GM18508 (cell line): ENCODE data around the gene ZDHHC7.

ENCODE experiments used
- ATAC-seq: cut with Tn5 transposase; IDR thresholded peaks from one replicate; pipeline ENCODE4 v1.9.1; 2021; ENCODE audit warnings: moderate number of reproducible peaks; ENCODE audit not compliant: insufficient read depth, unreplicated experiment

Gene ZDHHC7

GRCh38 chr16:85026703-85027102 is 15.4 kb upstream of the ZDHHC7 start:
- ATAC-seq, result no peak

- no peak for ATAC-seq
Observed at GRCh38 chr16:85025781-85026653, 14.7 kb upstream of the ZDHHC7 start.

GRCh38 chr16:85019659-85020245 is 8.4 kb upstream of the ZDHHC7 start:
- ATAC-seq, result no peak

GRCh38 chr16:85018529-85019236 is 7.3 kb upstream of the ZDHHC7 start:
- ATAC-seq, result no peak

GRCh38 chr16:85017633-85018032 is 6.3 kb upstream of the ZDHHC7 start:
- no peak for ATAC-seq

GRCh38 chr16:85017151-85017550 is 5.8 kb upstream of the ZDHHC7 start:
- no peak for ATAC-seq

- ATAC-seq, result no peak
Observed at GRCh38 chr16:85015481-85016187, 4.3 kb upstream of the ZDHHC7 start.

GRCh38 chr16:85014311-85014710 is 3.0 kb upstream of the ZDHHC7 start:
- ATAC-seq, result no peak

GRCh38 chr16:85011846-85012284 is 530 bp upstream of the ZDHHC7 start:
- ATAC-seq, result no peak

GRCh38 chr16:85010446-85010930 is 847 bp downstream of the ZDHHC7 start:
- ATAC-seq, result no peak

GRCh38 chr16:85008271-85008670 is 3.1 kb downstream of the ZDHHC7 start:
- ATAC-seq, result no peak

- no peak for ATAC-seq
Observed at GRCh38 chr16:85007496-85008214, 3.7 kb downstream of the ZDHHC7 start.

- ATAC-seq, result no peak
Observed at GRCh38 chr16:85006639-85007038, 4.7 kb downstream of the ZDHHC7 start.

GRCh38 chr16:85005285-85006069 is 5.9 kb downstream of the ZDHHC7 start:
- ATAC-seq, result no peak

GRCh38 chr16:85004587-85005205 is 6.6 kb downstream of the ZDHHC7 start:
- ATAC-seq, result no peak

- ATAC-seq, result no peak
Observed at GRCh38 chr16:85003725-85004586, 7.4 kb downstream of the ZDHHC7 start.

GRCh38 chr16:85003076-85003475 is 8.3 kb downstream of the ZDHHC7 start:
- ATAC-seq, result no peak

GRCh38 chr16:85002608-85003007 is 8.7 kb downstream of the ZDHHC7 start:
- ATAC-seq, result no peak
